ENCODE data around the gene MARK3. TPM values are rescaled to one million over a fixed set of nuclear protein-coding genes. Genes with fewer than 3 reads are reported as not detected.

The MARK3 gene
- total RNA-seq, 4 donors from 2014 or later: 109 to 143 (median 125) TPM

DNA sequence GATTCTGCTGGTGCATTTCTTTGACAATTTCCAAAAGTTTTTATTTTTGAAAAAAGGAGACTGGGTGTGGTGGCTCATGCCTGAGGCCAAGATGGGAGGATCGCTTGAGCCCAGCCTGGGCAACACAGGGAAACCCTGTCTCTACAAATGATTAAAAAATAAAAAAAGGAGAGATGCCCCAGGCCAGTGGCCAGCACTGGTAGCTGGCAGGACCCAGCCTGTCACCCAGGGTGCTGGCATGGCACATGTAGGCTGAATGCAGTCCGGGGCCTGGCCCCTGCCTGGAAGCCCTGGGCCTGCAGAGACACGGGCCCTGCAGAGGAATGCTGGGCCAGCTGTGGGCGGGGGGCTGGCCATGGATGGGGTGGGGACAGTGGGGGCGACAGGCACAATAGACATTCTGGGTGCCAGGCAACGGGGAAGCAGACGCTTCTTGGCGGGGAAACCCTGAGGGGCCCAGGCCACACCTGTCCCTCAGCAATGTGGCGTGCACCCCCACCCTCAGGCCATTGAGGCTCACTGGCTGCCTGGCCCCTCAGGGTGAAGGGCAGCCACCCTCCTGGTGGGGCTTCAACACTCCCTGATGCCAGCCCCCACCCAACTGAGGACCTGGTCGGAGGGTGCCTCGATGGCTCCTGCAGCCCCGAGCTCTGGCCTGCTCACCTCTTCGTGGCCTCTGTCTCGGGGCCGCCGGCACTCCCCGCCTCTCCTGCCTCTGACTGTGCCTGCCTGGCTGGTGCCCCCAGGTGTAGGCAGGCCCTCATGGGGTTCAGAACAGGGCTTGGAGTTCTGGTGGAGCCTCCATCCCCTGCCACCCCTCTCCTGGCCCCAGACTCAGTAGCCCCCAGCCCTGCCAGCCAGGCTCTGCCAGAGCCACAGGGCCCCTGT, 155.8 kb downstream of the MARK3 start:
- Histone ChIP-seq H3K27me3 (no peaks in the 10 kb centered on the region), H3K4me1 (peaks cover 21 to 86% (median 67%) of the 10 kb centered on the region in 4 donors), H3K4me3 (no peak overlapping the region), H3K36me3 (peaks cover 0 to 7% (median 0%) of the 10 kb centered on the region in 3 donors), H3K9me3 (no peaks in the 10 kb centered on the region), H3K27ac (peak overlapping the region; percentile 79 to 94 (median 88))
- DNase-seq (ENCODE audit: low spot score in 2 of 2): no peak
- TF ChIP-seq POLR2A (IDR thresholded peaks at IDR 0.05) (no peak), EP300 (IDR thresholded peaks at IDR 0.05) (peak in 1 of 2 donors; percentile 10)
- WGBS, 2 donors: 28 to 47% methylated on average over 5 to 12 of the region's 17 CpGs

DNA sequence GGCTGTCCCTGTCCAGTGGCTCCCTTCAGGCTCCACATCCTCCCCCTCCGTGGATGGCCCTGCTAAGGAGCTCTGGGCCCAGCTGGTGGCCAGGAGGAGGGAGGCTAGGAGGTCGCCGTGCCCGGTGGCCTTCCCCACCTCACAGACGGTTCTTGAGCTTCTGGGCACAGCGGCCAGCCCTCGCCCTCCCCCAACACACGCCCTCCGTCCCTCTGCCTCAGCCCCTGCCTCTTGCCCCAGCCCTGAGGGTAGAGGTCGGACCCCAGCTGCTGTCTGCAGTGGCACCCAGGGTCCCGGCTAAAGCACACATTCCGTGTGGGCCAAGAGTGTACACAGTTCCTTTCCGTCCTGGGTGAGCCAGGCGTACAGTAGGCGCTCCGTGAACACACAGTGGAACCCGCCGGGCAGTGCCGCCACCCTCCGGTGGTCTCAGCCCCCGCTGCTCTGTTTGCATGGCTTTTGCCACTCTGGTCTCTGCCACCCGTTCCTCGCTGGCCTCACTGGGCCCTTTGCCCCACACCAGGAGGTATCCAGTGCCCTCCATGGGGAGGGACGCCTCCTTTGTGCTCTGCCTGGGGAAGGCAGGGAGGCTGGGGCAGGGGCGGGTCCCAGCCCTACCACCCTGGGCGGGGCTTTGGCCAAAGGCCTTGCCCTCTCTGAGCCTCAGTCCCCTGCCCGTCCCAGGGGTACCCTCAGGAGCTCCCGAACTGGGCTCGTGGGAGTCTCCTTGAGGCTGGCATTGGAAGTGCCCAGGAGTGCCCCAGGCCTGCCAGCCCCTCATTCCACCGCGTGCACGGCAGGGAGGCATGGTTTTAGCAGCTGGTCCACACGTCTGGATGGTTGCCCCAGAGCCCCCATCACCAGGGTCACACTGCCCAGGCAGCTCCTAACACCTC, 156.7 kb downstream of the MARK3 start:
- H3K27ac ChIP-seq: peak overlapping the region; percentile 79 to 94 (median 88)
- no peak for TF ChIP-seq EP300 (IDR thresholded peaks at IDR 0.05)
- TF ChIP-seq, protein P1, sequence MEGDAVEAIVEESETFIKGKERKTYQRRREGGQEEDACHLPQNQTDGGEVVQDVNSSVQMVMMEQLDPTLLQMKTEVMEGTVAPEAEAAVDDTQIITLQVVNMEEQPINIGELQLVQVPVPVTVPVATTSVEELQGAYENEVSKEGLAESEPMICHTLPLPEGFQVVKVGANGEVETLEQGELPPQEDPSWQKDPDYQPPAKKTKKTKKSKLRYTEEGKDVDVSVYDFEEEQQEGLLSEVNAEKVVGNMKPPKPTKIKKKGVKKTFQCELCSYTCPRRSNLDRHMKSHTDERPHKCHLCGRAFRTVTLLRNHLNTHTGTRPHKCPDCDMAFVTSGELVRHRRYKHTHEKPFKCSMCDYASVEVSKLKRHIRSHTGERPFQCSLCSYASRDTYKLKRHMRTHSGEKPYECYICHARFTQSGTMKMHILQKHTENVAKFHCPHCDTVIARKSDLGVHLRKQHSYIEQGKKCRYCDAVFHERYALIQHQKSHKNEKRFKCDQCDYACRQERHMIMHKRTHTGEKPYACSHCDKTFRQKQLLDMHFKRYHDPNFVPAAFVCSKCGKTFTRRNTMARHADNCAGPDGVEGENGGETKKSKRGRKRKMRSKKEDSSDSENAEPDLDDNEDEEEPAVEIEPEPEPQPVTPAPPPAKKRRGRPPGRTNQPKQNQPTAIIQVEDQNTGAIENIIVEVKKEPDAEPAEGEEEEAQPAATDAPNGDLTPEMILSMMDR (IDR thresholded peaks at IDR 0.05): peak in 1 of 5 experiments; percentile 4
- H3K27me3 ChIP-seq: no peaks in the 10 kb centered on the region
- peaks cover 21 to 92% (median 72%) of the 10 kb centered on the region in 4 donors for H3K4me1 ChIP-seq
- H3K4me3 ChIP-seq: no peak overlapping the region
- no peaks in the 10 kb centered on the region for H3K9me3 ChIP-seq
- H3K36me3 ChIP-seq: no peaks in the 10 kb centered on the region
- no peak for DNase-seq (ENCODE audit: low spot score in 2 of 2)
- 63% methylated on average over 19 to 24 of the region's 33 CpGs for WGBS, 2 donors

DNA sequence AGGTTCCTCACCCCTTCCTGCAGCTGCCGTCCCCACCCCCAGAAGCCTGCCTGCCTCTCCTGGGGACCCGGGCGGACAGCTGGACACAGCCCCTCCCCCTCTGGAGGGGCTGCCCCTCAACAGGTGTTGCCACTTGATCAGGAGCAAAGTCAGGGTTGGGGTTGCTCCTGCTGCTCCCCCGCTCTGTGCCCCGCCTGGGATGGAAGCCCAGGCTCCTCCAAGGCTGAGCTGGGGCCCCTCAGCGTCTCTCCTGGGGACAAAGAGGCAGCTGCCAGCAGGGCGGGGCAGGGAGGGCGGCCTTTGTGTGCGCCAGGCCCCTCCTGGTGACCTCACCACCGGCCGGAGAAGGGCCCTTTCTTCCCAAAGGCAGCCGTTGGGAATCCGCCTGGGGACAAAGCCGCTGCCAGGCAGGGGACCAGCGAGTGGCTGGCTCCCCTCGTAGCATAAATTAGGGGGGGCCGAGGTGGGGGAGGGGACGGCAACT, 157.4 kb downstream of the MARK3 start:
- Histone ChIP-seq H3K4me3 (no peak overlapping the region), H3K9me3 (no peaks in the 10 kb centered on the region), H3K4me1 (peaks cover 21 to 98% (median 73%) of the 10 kb centered on the region in 4 donors), H3K36me3 (no peaks in the 10 kb centered on the region), H3K27ac (peak overlapping the region; percentile 79 to 94 (median 88)), H3K27me3 (no peaks in the 10 kb centered on the region)
- TF ChIP-seq EP300 (IDR thresholded peaks at IDR 0.05): peak in 1 of 2 donors; percentile 56
- TF ChIP-seq POLR2A (IDR thresholded peaks at IDR 0.05): no peak
- TF ChIP-seq, protein P1 (IDR thresholded peaks at IDR 0.05): no peak
- no peak for DNase-seq (ENCODE audit: low spot score in 2 of 2)
- WGBS, 2 donors: 0 to 26% methylated on average over 12 to 14 of the region's 18 CpGs

DNA sequence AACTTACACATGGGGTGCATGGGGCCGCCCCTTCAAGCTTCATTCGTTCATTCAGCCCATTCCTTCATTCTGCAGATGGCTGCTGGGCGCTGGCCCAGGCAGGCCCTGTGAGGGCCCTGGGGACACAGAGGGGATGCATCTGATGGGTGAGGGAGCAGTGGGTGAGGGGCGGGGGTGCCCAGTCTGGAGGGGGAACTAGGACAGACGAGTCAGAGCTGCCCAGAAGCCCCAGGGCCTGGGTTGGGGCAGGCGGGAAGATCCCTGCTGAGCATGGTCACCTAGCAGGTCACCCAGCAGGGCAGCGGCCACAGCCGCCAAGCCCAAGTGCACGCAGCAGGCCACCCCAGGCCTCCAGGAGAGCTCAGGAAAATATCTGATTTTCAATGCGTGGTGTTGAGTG, 157.9 kb downstream of the MARK3 start:
- H3K4me3 ChIP-seq: no peak overlapping the region
- 45 to 49% methylated on average over 5 to 10 of the region's 10 CpGs for WGBS, 2 donors

More for the DNA sequence above, 157.9 kb downstream of the MARK3 start:
- Histone ChIP-seq H3K27ac (peak overlapping the region; percentile 79 to 94 (median 88)), H3K4me1 (peaks cover 21 to 98% (median 72%) of the 10 kb centered on the region in 4 donors), H3K36me3 (no peaks in the 10 kb centered on the region), H3K27me3 (no peaks in the 10 kb centered on the region), H3K9me3 (no peaks in the 10 kb centered on the region)
- TF ChIP-seq EP300 (IDR thresholded peaks at IDR 0.05) (no peak), POLR2A (IDR thresholded peaks at IDR 0.05) (no peak)
- TF ChIP-seq, protein P1 (IDR thresholded peaks at IDR 0.05): no peak
- DNase-seq (ENCODE audit: low spot score in 2 of 2): no peak
